ENCODE data around the gene TUBB4A.

TUBB4A gene

DNA sequence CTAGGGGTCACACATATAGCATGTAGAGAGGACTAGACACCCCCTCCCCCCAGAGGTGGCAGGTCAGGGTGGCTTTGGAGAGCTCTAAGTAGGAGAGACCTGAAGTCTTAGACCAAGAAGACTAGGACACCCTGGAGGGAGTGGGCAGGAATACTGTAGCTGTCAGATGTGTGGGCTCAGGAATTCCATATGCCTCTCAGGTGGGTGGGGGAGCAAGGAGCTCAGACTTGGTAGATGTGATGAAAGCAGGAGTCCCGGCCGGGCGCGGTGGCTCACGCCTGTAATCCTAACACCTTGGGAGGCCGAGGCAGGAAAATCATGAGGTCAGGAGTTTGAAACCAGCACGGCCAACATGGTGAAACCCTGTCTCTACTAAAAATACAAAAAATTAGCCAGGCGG lies 36.4 kb downstream of the TUBB4A start:
- H3K4me3 ChIP-seq (ENCODE audit: low read depth, low read length) = no peak overlapping the region
- TF ChIP-seq CTCF (IDR thresholded peaks at IDR 0.05; ENCODE audit: borderline replicate concordance, insufficient read depth, low read depth, low read length) = no peak

GRCh38 chr19:6465006-6465405 lies 37.1 kb downstream of the TUBB4A start:
- no peak for TF ChIP-seq CTCF (IDR thresholded peaks at IDR 0.05; ENCODE audit: borderline replicate concordance, insufficient read depth, low read depth, low read length)

GRCh38 chr19:6464070-6464873 lies 37.8 kb downstream of the TUBB4A start, which contains the start of gene CRB3:
Gene CRB3 (plus strand): TSS chr19:6464271. CDS start chr19:6464702, 431 bp downstream.
- no peak within 1 kb of the TSS for H3K4me3 ChIP-seq (ENCODE audit: low read depth, low read length)
- no peak for TF ChIP-seq CTCF (IDR thresholded peaks at IDR 0.05; ENCODE audit: borderline replicate concordance, insufficient read depth, low read depth, low read length)

More at GRCh38 chr19:6465006-6465405, 37.1 kb downstream of the TUBB4A start:
- no peak overlapping the region for H3K4me3 ChIP-seq (ENCODE audit: low read depth, low read length)

DNA sequence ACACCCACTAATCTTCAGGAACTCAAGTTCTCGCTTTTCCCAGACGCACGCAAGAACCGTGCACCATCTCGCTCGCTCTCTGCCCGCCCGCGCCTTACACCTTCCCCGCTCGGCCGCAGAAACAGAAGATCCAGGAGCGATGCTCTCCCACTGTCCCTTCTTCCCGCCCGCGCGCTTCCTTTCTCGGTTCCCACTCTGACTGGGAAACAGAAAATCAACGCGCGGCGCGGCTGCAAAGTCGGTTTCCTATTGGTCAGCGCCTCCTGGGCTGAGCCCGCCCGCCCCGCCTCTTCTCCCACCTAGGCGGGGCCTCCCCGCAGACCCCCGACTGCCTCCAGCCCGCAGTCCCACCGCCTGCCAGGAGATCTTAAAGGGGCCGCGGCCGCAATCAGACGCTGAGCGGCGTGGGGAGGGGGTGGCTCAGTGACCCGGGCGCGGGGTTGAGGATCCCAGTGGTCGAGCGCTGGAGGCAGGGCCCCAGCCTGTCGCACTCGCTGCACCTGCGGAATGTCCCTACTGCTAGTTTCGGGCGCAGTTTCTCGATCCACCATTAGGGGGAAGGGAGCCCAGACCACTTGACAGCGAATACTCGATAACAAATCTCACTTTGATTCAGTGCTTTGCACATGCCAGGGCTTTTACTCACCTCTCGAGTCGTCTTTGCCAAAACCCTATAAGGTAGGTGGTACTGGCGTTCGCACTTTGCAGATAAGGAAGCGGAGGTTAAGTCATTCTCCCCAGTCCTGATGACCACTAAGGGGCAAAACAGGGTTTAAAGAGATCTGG lies 41.8 kb downstream of the TUBB4A start:
- peak overlapping the region; percentile 92 for H3K4me3 ChIP-seq (ENCODE audit: low read depth, low read length)
- TF ChIP-seq CTCF (IDR thresholded peaks at IDR 0.05; ENCODE audit: borderline replicate concordance, insufficient read depth, low read depth, low read length) = peak; percentile 85

DNA sequence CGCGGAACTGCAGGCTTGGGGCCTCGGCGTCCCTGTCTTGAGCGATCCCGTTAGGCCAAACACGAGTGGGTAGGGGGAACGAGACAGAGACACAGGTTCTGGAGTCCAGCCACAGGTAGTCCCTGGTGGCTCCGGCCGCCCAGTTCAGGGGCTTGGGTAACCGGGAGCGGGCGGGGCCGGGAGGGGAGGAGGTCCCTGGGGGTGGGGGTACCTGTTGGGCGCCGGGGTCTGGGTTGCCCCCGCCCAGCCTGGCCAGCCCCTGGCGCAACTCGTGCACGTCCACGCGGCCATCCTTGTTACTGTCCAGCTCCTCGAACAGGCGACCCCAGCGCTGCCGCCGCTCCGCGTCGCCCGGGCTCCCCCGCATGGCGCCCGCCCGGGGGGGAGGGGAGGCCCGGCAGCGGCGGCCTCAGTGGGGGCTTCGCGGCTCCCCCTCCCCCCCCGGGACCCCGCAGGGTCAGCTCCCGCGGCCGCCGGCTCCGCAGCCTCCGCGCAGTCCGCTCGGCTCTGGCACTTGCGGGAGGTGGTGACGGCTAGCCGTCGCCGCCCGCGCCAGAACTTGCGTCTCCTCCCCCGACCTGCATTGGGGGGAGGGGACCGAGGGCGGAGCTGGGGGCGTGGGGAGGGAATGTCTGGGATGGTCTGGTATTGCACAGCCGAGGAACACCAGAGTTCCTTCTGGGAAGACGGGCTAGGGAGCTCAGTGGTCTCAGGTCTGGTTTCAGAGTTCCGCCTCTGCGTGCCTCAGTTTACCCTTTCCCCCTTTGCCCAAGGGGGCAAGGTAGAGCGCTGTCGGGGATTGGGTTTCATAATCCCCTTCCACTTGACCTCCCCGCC lies 42.6 kb downstream of the TUBB4A start, which contains the start of gene SLC25A23:
SLC25A23 (minus strand) TSS at position 531 of the 837 bp plus-strand sequence; CDS start at position 367, 164 bp downstream.
- no peak for TF ChIP-seq CTCF (IDR thresholded peaks at IDR 0.05; ENCODE audit: borderline replicate concordance, insufficient read depth, low read depth, low read length)

GRCh38 chr19:6458695-6459261 lies 43.3 kb downstream of the TUBB4A start:
- TF ChIP-seq CTCF (IDR thresholded peaks at IDR 0.05; ENCODE audit: borderline replicate concordance, insufficient read depth, low read depth, low read length) = no peak
- H3K4me3 ChIP-seq (ENCODE audit: low read depth, low read length) = peak overlapping the region; percentile 92

More for the DNA sequence above, 42.6 kb downstream of the TUBB4A start, which contains the start of gene SLC25A23:
- H3K4me3 ChIP-seq (ENCODE audit: low read depth, low read length) = peak within 1 kb of the TSS; percentile 92
